Kidney (tissue), 14 donors: Measurements from ENCODE around the gene HKDC1. TPM values are rescaled to one million over a fixed set of nuclear protein-coding genes. Genes with fewer than 3 reads are reported as not detected.
A peak's percentile ranks its signal among the peaks of the same experiment; 100 is the strongest.

Experiments
- DNase-seq, 5 donors: peaks; one replicate each; pipeline ENCODE4 v3.0.0-alpha.2; 2013 to 2020
- FAIRE-seq: peaks from 2 replicates; lab custom pipeline; 2012; peaks lifted over from hg19 to GRCh38; lab: Jason Lieb, UNC
- H3K27ac ChIP-seq, 2 donors: one replicate each; pipeline ENCODE4 v1.7.0; 2013; ENCODE audit warnings: low read depth in 2 of 2, low read length in 2 of 2, inconsistent platforms in 1 of 2
- H3K27me3 ChIP-seq: one replicate; pipeline ENCODE4 v1.7.1; 2013; ENCODE audit warnings: low read length, inconsistent platforms; ENCODE audit not compliant: control insufficient read depth, insufficient read depth
- H3K36me3 ChIP-seq, 3 donors: one replicate each; pipeline versions ENCODE4 v1.7.0 to v1.7.1; 2013; ENCODE audit warnings: low read length in 3 of 3, control low read depth in 1 of 3, inconsistent platforms in 1 of 3; ENCODE audit not compliant: insufficient read depth in 3 of 3, control insufficient read depth in 2 of 3
- H3K4me1 ChIP-seq, 3 donors: one replicate each; pipeline versions ENCODE4 v1.7.0 to v1.7.1; 2013; ENCODE audit warnings: low read length in 3 of 3, inconsistent platforms in 1 of 3, low read depth in 1 of 3; ENCODE audit not compliant: control insufficient read depth in 2 of 3, insufficient read depth in 2 of 3
- H3K4me3 ChIP-seq, 3 donors: one replicate each; pipeline versions ENCODE4 v1.7.0 to v1.8.1; 2013; ENCODE audit warnings: low read length in 3 of 3, control low read depth in 1 of 3, inconsistent platforms in 1 of 3
- H3K9ac ChIP-seq, 3 donors: one replicate each; pipeline versions ENCODE4 v1.7.0 to v1.7.1; 2013; ENCODE audit warnings: low read length in 3 of 3, control low read depth in 1 of 3, inconsistent platforms in 1 of 3
- H3K9me3 ChIP-seq, 3 donors: one replicate each; pipeline versions ENCODE4 v1.7.0 to v1.7.1; 2013; ENCODE audit warnings: low read length in 3 of 3, control low read depth in 1 of 3, inconsistent platforms in 1 of 3; ENCODE audit not compliant: control insufficient read depth in 2 of 3, insufficient read depth in 1 of 3
- intact Hi-C: fragments of 100-400 bp; cut with DNase I; formaldehyde crosslinking; loops from one replicate; pipeline ENCODE4 v1.11.1; 2022
- polyA plus RNA-seq: library from polyadenylated mRNA; stranded (reverse); fragments of 350-450 nt; fragmentation: Illumina TruSeq; extraction: RNeasy Lipid Tissue Mini Kit (QIAGEN cat#74804); gene quantifications from one replicate; pipeline ENCODE4 v1.2.3, GENCODE V29; 2014; ENCODE audit warnings: low read depth, low replicate concordance; ENCODE audit not compliant: insufficient read depth
- total RNA-seq: library from RNA; stranded (reverse); fragmentation: NEBNext Ultra II Directional; extraction: Animal tissue kit (Norgen Biotek cat#: 25700); gene quantifications from one replicate; pipeline ENCODE4 v1.2.1, GENCODE V29; 2021
- TF ChIP-seq, protein P1 (sequence below): IDR thresholded peaks from 3 replicates; pipeline ENCODE4 v1.5.1; 2012; ENCODE audit warnings: mild to moderate bottlenecking, moderate library complexity, borderline replicate concordance; ENCODE audit not compliant: insufficient read depth; ENCODE audit errors: extremely low read depth
- donor health status: control.
- donor health status: control.
- donor health status: control.
- donor health status: control.
- donor health status: control.
- donor health status: DM: yes; HTN: yes; CAD: no.
- donor health status: Normal renal cell carcinoma (clear cell type).

Gene HKDC1
- total and polyA plus RNA-seq, 2 donors from 2014 or later: 8.3 to 27.4 TPM

DNA sequence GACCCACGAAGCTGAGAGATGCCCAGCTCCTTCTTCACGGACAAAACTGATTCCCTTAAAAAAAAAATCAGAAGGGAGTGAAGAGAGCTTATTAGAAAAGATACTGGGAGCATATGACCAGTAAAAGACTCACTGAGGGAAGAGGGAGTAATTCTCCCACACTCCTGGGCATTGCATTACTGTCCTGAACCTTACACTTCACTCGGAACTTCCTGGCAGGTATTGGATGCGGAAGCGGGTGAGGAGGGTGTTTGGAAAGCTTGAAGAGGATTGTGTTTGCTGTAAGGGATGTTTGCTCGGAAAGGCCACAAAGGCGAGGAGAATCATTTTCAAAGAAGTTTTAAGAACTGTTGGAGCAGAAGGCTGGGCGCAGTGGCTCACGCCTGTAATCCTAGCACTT lies 375 bp downstream of the HKDC1 start:
- intact Hi-C loops: no loop called here
- TF ChIP-seq, protein P1, sequence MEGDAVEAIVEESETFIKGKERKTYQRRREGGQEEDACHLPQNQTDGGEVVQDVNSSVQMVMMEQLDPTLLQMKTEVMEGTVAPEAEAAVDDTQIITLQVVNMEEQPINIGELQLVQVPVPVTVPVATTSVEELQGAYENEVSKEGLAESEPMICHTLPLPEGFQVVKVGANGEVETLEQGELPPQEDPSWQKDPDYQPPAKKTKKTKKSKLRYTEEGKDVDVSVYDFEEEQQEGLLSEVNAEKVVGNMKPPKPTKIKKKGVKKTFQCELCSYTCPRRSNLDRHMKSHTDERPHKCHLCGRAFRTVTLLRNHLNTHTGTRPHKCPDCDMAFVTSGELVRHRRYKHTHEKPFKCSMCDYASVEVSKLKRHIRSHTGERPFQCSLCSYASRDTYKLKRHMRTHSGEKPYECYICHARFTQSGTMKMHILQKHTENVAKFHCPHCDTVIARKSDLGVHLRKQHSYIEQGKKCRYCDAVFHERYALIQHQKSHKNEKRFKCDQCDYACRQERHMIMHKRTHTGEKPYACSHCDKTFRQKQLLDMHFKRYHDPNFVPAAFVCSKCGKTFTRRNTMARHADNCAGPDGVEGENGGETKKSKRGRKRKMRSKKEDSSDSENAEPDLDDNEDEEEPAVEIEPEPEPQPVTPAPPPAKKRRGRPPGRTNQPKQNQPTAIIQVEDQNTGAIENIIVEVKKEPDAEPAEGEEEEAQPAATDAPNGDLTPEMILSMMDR: no peak
- no peaks in the 10 kb centered on the region for H3K36me3 ChIP-seq
- H3K4me1 ChIP-seq: peaks cover 2 to 40% (median 12%) of the 10 kb centered on the region in 3 donors
- peak overlapping the region in 1 of 3 donors; percentile 51 for H3K9ac ChIP-seq
- peak overlapping the region; percentile 32 to 56 for H3K27ac ChIP-seq
- H3K27me3 ChIP-seq: no peaks in the 10 kb centered on the region
- FAIRE-seq (no peak), DNase-seq (peak in 1 of 5 donors; percentile 28)
- peak overlapping the region; percentile 26 to 60 (median 26) for H3K4me3 ChIP-seq
- H3K9me3 ChIP-seq: no peaks in the 10 kb centered on the region

DNA sequence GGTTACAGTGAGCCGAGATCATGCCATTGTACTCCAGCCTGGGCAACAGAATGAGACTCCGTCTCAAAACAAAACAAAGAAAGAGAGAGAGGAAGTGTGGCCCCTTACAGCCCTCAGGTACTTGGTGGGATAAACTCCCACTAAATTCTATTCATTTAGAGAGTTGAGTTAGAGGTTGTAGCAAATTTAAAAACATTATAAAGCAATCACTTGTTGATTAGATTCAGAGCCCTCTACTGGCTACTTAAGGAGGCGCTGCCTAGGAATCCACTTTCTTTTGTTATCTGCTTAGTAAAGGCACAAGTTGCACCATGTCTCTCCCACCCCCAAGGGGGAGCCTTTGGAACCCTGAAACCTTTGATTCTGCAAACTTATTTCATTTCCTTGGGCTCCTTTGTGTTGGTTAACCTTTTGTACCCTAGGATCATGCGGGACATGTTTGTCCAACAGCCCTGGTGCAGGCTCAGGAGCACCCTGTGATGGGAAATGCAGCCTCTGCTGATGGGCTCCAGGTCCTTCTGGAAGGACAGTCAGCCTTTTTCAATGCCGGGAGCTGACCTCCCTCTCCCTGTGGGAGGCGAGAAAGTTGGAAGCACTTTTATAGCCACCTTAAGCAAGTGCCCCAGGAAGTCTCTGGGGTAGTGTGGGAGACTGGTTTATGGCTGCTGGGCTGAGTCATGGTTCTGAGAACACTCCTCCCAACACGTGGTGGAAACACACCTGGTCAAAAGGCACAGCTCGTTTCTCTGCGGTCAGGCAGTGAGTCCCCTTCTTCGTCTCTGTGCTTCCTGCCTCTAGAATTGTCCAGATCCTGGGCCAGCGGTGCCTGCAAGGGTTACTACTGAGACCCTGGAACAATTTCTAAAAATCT lies 2.3 kb downstream of the HKDC1 start:
- H3K4me3 ChIP-seq: peak overlapping the region in 2 of 3 donors; percentile 59 to 60
- FAIRE-seq (no peak), DNase-seq (peak; percentile 56 to 84 (median 74))
- intact Hi-C loops: no loop called here
- H3K27me3 ChIP-seq: no peaks in the 10 kb centered on the region
- H3K36me3 ChIP-seq: no peaks in the 10 kb centered on the region
- H3K27ac ChIP-seq: peak overlapping the region; percentile 52 to 78
- H3K4me1 ChIP-seq: peaks cover 2 to 38% (median 9%) of the 10 kb centered on the region in 3 donors
- H3K9ac ChIP-seq: peak overlapping the region in 1 of 3 donors; percentile 31
- TF ChIP-seq, protein P1: no peak
- no peaks in the 10 kb centered on the region for H3K9me3 ChIP-seq

GRCh38 chr10:69223028-69223342 lies 2.9 kb downstream of the HKDC1 start:
- intact Hi-C loops: no loop called here
- TF ChIP-seq, protein P1: no peak
- FAIRE-seq: no peak
- no peaks in the 10 kb centered on the region for H3K27me3 ChIP-seq
- peak overlapping the region; percentile 26 to 52 for H3K27ac ChIP-seq
- peaks cover 0 to 3% (median 0%) of the 10 kb centered on the region in 3 donors for H3K36me3 ChIP-seq
- no peaks in the 10 kb centered on the region for H3K9me3 ChIP-seq
- peak overlapping the region in 1 of 3 donors; percentile 14 for H3K9ac ChIP-seq
- peaks cover 2 to 38% (median 9%) of the 10 kb centered on the region in 3 donors for H3K4me1 ChIP-seq
- H3K4me3 ChIP-seq: peak overlapping the region in 1 of 3 donors; percentile 60
- DNase-seq: no peak
